Measurements from ENCODE around the gene JAZF1.

Gene JAZF1

GRCh38 chr7:27788437-27788836 lies 392.2 kb downstream of the JAZF1 start:
- DNase-seq, result no peak

GRCh38 chr7:27784399-27785053 lies 396.1 kb downstream of the JAZF1 start:
- no peak for DNase-seq

DNA sequence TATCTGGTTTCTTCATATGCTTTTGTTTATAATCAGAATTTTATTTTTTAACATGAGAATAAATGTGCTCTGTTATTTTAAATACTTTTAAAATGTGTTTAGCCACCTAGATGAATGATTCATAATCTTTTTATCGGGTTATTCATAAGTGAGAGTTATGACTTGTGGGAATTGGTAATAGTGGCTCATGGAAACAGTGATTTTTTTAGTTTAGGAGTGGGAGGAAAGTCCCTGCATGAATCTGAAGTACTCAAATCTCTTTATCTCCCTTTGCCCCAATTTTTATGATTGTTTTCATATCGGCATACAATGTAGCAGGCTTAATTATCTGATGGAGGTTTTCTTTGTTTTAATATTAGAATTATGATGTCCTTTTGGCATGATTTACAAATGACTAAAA lies 397.7 kb downstream of the JAZF1 start:
- no peak for DNase-seq

DNA sequence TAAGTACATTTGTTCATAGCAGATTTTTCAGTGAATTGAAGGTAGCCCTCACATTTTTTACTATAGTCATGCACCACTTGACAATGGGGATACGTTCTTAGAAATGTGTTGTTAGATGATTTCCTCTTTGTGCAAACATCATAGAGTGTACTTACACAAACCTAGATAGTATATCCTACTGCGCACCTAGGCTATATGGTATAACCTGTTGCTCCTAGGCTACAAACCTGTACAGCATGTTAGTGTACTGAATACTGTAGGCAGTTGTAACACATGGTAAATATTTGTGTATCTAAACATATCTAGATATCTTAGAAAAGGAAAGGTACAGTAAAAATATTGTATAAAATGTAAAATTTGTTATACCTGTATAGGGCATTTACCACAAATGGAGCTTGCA lies 399.4 kb downstream of the JAZF1 start:
- DNase-seq, result no peak

All from activated CD8-positive, alpha-beta memory T cell treated with anti-CD3 and anti-CD28 coated beads, Interleukin-2, amount 50 U/mL, for 48 hours (primary cell).